GM18502 (cell line): ENCODE results near the gene ARID5B.
A peak's percentile ranks its signal among the peaks of the same experiment; 100 is the strongest.

Experiments used
- ATAC-seq: cut with Tn5 transposase; IDR thresholded peaks from one replicate; pipeline ENCODE4 v1.9.1; 2021; ENCODE audit warnings: mild to moderate bottlenecking; ENCODE audit not compliant: unreplicated experiment, poor library complexity

ARID5B gene

GRCh38 chr10:61882621-61883370 is 18.7 kb upstream of the ARID5B start:
- ATAC-seq: peak; percentile 46

- ATAC-seq: peak; percentile 57
Observed at GRCh38 chr10:61883371-61884025, 18.0 kb upstream of the ARID5B start.

- ATAC-seq: no peak
Observed at GRCh38 chr10:61887772-61888171, 13.7 kb upstream of the ARID5B start.

- ATAC-seq: no peak
Observed at GRCh38 chr10:61888744-61889143, 12.8 kb upstream of the ARID5B start.

- ATAC-seq: no peak
Observed at GRCh38 chr10:61890430-61890829, 11.1 kb upstream of the ARID5B start.

- ATAC-seq: no peak
Observed at GRCh38 chr10:61890881-61891409, 10.6 kb upstream of the ARID5B start.

GRCh38 chr10:61891906-61892585 is 9.5 kb upstream of the ARID5B start:
- ATAC-seq: no peak

- no peak for ATAC-seq
Observed at GRCh38 chr10:61892961-61893360, 8.5 kb upstream of the ARID5B start.

- no peak for ATAC-seq
Observed at GRCh38 chr10:61894133-61894532, 7.4 kb upstream of the ARID5B start.

GRCh38 chr10:61895898-61896600 is 5.5 kb upstream of the ARID5B start:
- ATAC-seq: no peak

- peak; percentile 73 for ATAC-seq
Observed at GRCh38 chr10:61896854-61897661, 4.4 kb upstream of the ARID5B start.

GRCh38 chr10:61897671-61898434 is 3.6 kb upstream of the ARID5B start:
- no peak for ATAC-seq

GRCh38 chr10:61898435-61898778 is 3.1 kb upstream of the ARID5B start:
- no peak for ATAC-seq

- ATAC-seq: no peak
Observed at GRCh38 chr10:61899069-61899531, 2.4 kb upstream of the ARID5B start.

- ATAC-seq: no peak
Observed at GRCh38 chr10:61899663-61899996, 1.9 kb upstream of the ARID5B start.

- peak; percentile 39 for ATAC-seq
Observed at GRCh38 chr10:61899997-61900828, 1.3 kb upstream of the ARID5B start.

- ATAC-seq: no peak
Observed at GRCh38 chr10:61901829-61902444, 438 bp downstream of the ARID5B start.
